Measurements from ENCODE around the gene LACC1. TPM values are rescaled to one million over a fixed set of nuclear protein-coding genes. Genes with fewer than 3 reads are reported as not detected.

Gene LACC1
- total RNA-seq, 1 donor from 2014 or later = 3.5 TPM

DNA sequence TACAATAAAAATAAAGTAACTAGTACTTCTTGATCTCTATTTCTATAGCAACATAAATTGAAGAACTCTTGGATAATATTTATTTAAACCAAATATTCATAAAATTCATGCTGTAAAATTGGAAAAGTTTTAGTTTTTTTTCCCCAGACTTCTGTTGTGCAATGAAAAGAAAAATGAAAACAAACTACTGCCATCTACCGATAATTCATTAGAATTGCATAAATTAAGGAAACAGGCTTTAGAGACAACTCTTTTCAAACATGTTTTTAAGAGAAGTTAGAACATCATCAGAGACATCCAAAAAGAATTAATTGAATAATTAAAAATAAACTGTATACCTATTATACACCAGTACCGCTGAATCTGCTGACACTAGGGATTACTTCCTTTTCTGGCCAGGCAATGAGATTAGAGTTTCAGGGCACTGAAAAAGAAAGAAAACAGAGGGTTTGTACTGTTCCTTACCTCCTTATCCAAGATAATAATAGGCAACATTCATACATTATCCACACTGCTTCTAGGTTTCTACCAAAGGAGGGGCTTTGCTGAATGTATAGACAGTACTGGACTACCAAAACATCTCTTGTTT, 5.1 kb upstream of the LACC1 start:
- no peak for TF ChIP-seq CTCF (conservative IDR thresholded peaks at IDR 0.05; ENCODE audit: low read depth, low read length)
- H3K4me3 ChIP-seq (ENCODE audit: low read depth, low read length) = no peak overlapping the region
- DNase-seq (ENCODE audit: low read depth) = no peak

DNA sequence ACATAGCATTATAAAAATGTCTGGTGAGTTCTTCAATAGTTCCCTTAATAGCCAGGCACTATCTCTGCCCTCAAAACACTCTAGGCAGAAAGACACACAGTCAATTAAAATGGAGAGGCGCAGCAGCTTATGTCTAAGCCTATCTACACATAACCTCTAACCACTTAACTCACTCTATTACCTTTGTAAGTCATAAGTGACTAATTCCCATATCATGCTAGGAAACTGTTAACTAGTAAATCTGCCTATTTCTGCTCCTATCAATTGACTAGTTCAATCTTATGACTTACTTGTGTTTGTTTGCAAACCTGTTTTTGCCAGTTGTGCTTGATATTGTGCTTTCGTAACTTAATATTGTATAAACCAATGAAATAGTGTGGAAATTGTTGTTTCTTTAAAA, 3.3 kb upstream of the LACC1 start:
- DNase-seq (ENCODE audit: low read depth) = no peak
- TF ChIP-seq CTCF (conservative IDR thresholded peaks at IDR 0.05; ENCODE audit: low read depth, low read length) = no peak
- no peak overlapping the region for H3K4me3 ChIP-seq (ENCODE audit: low read depth, low read length)

DNA sequence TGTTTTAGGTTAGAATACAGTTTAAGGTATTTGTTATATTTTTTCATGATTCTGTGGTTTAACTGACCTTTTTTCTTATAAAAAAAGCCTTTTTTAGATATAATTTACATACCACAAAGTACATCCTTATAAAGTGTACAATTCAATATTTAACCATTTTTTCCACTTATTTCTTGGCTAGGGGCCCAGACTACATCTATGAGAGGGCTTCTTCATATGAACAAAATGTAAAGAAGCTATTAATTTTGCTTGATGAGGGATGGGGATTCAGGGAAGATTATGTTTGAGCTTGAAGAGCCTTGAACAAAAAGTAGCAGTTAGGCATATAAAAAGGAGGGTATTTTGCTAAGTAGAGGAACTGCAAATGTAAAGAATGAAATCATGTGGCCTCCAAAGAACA, 2.4 kb upstream of the LACC1 start:
- no peak for TF ChIP-seq CTCF (conservative IDR thresholded peaks at IDR 0.05; ENCODE audit: low read depth, low read length)
- no peak overlapping the region for H3K4me3 ChIP-seq (ENCODE audit: low read depth, low read length)
- DNase-seq (ENCODE audit: low read depth) = no peak

GRCh38 chr13:43877766-43878165, 1.9 kb upstream of the LACC1 start:
- no peak for DNase-seq (ENCODE audit: low read depth)
- no peak overlapping the region for H3K4me3 ChIP-seq (ENCODE audit: low read depth, low read length)
- no peak for TF ChIP-seq CTCF (conservative IDR thresholded peaks at IDR 0.05; ENCODE audit: low read depth, low read length)

DNA sequence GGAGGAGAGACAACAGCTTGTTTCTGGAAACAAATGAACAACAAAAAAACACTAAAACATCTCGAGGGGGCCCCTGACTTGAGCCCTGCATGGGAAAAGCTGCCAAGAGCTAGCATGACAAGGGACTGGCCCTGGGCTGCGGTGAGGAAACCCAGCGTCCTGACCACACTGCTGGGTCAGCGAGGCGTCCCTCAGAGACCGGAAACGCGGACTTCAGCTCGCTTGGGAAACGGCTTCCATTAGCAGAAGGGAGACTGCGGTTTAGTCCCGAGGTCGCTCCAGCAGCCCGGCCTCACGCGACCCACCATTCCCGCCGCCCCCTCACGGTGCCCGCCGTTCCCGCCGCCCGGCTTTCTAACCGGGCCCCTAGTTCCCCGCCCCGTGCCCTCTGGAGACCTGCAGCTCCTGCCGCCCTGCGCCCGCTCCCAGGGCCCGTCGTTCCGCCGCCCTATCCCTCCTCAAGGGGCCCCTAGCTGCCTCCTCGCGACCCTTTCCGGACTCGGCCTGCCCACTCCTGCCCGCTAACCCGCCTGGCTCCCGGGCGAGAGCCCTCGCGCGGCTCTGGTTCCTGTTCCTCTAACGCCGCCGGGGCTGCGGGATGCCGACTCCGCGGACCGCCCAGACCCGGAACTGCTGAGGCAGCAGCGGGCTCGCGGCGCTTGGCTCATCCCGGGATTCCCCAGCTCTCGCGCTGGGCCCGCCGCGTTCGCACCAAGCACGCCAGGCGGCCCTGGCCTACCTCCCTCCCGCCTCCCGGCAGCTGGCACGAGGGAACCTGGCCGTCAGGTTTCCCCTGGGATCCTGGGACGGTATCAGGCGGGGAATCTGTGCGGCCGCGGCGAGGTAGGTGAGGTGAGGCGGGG, 581 bp upstream of the LACC1 start, which contains the start of gene CCDC122:
Gene CCDC122 (minus strand): TSS at position 849 of the 863 bp plus-strand sequence. CDS start 10,364 bp downstream, outside the sequence.
- DNase-seq (ENCODE audit: low read depth) = peak; percentile 37
- TF ChIP-seq CTCF (conservative IDR thresholded peaks at IDR 0.05; ENCODE audit: low read depth, low read length) = no peak
- peak within 1 kb of the TSS; percentile 91 for H3K4me3 ChIP-seq (ENCODE audit: low read depth, low read length)

DNA sequence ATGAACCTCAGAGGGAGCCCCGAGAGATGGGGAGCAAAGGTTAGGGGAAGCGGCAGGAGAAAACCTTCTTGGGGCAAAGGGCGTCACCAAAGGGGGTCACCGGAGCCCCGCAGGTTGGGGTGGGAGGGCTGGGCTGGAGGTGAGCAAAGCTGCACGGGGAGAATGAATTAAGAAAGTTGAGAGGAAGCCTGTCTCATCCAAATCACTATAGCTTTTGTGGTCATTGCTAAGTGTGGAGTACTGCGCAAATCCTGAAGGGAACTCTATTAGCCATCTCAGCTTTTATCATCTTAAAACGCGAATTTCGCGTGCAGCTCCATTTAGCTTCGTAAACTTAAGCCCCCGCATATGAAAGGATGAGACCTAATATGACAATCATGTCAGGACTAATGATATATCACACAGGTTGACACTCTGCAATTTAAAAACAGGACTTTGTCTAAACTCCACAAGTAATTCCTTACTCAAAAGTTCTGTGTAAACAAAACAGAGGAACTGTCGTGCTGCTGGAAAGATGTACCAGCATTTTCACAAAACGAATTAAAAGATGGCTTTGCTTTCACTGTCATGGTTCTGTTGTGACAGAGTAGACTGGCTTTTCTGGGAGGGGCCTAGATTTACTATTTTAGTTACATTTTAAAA, 631 bp downstream of the LACC1 start:
- DNase-seq (ENCODE audit: low read depth) = no peak
- H3K4me3 ChIP-seq (ENCODE audit: low read depth, low read length) = peak overlapping the region; percentile 91
- no peak for TF ChIP-seq CTCF (conservative IDR thresholded peaks at IDR 0.05; ENCODE audit: low read depth, low read length)
